Ramos (cell line): Measurements from ENCODE around the gene CTRL.
"Not testable (repeated sequence)": the region's sequence is repeated elsewhere in the genome, so short reads cannot be mapped to it uniquely, and the experiment has no call there.

ENCODE experiments used
- in situ Hi-C: fragments of 300-500 bp; cut with MboI; formaldehyde crosslinking; loops from one replicate; pipeline ENCODE4 v1.14.3; 2022; ENCODE audit warnings: low sequenced_read_pairs; ENCODE audit not compliant: unreplicated experiment

Gene CTRL

GRCh38 chr16:67931712-67932461 lies at the start of gene CTRL:
Gene CTRL (minus strand): TSS chr16:67931862. CDS start chr16:67931852, 10 bp downstream.
- in situ Hi-C loops, result no loop called here

GRCh38 chr16:67979955-67980678 lies 48.5 kb upstream of the CTRL start, which contains the start of gene DPEP3:
Gene DPEP3 (minus strand): TSS chr16:67980499. CDS start chr16:67980380, 119 bp downstream.
- in situ Hi-C loops, result no loop called here

DNA sequence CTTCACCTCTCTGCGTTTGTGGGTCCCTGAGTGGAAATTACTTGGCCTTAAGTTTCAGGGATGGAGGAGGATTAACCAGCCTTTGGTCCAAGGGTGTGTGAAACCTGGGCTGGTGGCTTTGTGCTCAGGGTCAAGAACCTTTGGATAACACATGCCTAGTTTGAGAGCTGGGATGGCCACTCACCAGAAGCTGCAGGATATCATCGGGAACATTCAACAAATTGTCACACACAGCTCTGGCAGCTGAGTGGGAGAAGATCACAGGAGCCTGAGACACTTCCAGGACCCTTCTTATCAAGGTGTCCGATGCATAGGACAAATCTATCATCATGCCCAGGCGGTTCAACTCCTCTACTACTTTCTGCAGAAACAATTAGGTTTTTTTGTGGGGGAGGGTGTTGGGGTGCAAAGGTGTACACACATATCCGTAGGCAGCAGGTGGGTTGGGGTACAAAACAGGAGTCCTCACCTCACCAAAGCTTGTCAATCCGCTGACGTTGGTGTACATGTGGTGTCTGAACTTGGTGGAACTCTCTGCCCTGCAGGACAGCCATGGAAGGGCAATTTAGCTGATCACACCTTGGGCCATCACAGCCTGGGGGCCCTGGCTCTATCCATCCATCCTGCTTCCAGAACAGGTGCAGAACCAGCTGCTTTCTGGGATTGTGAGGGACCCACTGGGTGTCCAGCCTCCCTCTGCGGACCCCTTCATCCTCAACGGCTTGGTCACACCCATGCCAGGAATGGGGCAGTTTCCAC lies 46.0 kb upstream of the CTRL start:
- in situ Hi-C loops, result no loop called here

DNA sequence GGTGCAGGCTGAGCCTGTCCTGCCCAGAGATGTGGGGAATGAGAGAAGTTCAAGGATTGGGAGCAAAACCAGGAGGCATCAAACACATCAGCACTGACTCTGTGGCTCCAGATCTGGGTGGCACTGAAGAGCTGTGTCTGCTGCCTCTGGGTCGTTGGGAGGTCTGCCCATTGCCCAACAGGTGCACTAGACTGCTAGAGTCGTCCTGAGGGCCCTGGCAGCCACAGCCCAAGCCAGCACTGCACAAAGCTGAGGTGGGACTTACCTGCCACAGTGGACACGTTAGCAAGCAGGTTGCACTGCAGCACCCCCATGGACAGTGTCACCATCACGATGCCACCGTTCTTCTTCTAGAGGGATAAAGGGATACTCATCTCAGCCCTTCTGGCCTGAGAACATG lies 45.3 kb upstream of the CTRL start:
- in situ Hi-C loops, result no loop called here

DNA sequence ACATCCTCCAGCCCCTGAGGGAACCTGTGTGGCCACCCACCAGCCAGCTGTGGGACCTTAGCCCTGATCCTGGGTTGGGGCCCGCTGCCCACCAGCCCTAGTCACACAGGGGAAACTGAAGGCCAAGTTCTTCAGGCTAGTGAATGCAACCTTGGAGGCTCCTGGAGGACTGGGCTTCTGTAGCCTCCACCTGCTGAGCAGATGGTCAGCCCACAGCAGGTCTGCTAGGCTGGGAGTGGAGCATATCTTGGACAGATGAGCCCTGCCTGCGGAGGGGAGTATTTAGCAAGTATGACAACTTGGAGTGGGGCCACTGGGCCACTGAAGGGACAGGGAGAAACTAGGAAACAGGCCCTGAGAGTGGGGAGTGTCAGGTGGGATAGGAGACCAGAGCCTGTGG lies 44.5 kb upstream of the CTRL start:
- in situ Hi-C loops, result no loop called here

GRCh38 chr16:67975321-67976105 lies 43.9 kb upstream of the CTRL start:
- in situ Hi-C loops, result no loop called here

GRCh38 chr16:67972285-67972684 lies 40.6 kb upstream of the CTRL start:
- in situ Hi-C loops, result not testable (repeated sequence)

DNA sequence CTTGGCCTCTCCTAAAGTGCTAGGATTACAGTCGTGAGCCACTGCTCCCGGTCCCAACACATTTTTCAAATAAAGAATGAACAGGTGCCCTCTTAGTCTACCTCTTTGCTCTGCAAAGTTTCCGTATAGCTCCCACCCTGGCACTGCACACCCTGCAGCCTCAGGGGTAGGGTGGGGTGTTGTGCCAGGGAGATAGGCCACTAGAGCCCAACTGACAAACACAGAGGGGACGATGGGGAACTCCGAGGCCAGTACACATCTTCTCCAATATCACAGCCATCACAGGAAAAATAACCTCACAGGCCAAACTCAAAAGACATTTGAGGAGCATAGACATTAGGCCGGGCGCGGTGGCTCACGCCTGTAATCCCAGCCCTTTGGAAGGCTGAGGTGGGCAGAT lies 39.4 kb upstream of the CTRL start:
- in situ Hi-C loops, result no loop called here

DNA sequence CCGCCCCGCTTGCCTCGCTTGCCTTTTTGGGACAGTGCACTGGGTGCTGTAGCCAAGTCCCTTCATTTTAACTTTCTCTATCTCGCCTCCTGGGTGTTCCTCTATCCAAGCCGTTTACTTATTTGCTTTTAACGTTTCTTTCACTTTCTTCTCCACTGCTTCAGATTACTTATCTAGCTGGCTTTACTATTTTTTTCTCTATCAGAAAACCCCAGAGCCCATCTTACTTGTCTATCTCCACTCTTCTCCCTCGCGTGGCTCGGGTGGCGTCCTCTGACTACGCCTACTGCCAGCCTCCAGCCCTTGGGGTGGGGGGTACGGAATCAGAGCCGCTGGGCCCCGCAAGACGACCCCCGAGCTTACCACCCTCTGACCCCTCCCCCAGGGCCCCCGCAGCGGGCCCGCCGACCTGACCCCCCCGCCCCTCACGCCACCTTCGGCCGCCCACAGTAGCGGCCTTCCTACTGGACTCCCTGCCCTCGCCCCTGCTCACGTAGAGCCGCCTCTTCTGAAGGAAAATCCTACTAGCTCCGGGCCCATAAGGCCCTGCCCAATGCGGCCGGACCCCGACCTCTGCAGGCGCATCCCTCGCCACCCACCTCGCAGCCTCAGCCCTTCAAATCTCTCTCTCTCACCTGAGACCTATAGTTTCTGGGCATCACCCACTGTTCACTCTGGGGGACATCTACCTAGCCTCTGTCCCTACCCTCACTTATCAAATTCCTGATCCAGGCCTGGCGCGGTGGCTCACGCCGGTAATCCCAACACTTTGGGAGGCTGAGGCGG lies 37.8 kb upstream of the CTRL start:
- in situ Hi-C loops, result no loop called here

- in situ Hi-C loops, result no loop called here
These were observed 37.0 kb upstream of the CTRL start, which contains the start of gene SLC12A4 for GRCh38 chr16:67968400-67969253. Gene SLC12A4 (minus strand): TSS chr16:67968637. CDS start chr16:67968553, 84 bp downstream.

DNA sequence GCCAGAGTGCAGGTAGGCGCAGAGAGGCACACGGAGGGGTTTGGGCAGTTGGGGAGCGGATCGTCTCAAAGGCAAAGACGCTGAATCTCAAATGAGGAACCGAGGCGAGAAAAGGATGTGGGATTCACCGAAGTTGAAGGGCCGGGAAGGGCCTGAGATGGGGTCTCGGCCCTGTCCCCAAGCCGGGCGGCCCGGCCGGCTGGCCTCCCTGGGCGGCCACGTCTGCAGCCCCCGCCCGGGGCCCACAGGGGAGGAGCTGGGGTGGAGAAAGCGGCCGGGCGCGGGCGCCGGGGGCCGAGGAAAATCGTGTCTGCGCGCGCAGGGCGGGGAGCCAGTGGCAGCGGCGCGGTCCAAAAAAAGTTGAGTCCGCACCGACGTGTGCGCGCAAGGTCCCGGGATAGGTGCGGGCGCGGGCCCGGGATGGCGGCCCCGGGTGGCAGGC lies 36.3 kb upstream of the CTRL start:
- in situ Hi-C loops, result no loop called here

DNA sequence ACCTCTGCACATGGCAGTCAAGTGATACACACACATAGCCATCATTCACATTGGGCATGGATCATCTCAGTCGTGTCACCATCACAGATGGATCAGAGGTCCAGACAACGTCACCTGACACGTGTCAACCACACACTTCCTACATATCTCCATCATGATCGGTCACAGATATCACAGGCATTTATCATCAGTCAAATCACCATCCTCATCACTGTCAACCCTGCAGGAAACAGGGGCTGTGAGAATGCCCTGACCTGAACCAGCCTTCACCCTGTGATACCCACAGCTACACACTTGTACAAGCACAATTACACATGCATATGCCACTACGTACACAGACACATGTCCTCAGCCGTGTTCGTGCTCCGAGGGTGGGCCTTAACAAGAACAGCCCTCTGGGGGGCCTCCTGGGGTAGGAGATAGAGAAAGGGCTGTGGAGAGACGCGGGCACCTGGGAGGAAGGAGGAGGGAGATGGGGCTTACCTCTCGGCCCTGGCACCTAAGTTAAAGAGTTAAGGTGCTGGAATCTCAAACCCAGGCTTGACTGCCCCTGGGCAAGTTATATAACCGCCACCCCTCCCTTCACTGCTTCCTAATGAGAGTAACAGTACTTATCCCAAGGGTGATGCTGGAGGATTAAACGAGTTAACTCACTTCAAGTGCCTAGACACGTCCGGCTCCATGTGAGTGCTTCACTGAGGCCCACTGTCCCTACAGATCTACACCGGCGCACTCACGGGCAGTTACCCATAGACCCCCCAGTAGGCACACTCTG lies 35.7 kb upstream of the CTRL start:
- in situ Hi-C loops, result no loop called here

DNA sequence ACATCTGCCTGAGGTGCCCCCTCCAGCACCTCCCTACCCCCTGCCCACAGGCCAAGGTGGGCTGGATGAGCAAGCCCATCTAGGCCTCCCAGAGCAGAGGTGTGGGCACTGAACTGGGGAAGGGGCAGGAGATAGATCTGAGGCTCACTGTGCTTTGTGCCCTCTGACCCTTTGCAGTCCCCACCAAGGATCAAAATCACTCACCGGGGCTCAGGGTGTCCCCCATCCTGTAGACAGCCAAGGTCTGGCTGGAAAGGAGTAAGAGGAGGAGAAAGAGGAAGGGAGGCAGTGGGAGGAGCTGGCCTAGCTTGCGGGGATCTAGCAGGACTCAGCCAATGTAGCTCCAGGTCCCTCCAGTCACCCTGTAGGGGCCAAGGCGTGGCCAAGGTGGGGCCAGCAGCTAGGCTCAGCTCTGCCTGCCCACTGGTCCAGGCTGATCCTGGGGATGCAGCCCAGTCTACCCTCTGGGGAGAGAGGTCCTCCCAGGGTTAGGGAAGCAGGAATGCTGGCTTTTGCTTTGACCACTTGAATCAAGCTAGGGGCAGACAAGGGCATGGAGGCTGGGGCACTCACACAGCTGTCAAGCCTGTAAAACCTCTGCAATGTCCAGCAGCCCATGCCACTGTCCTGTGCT lies 35.0 kb upstream of the CTRL start:
- in situ Hi-C loops, result no loop called here

DNA sequence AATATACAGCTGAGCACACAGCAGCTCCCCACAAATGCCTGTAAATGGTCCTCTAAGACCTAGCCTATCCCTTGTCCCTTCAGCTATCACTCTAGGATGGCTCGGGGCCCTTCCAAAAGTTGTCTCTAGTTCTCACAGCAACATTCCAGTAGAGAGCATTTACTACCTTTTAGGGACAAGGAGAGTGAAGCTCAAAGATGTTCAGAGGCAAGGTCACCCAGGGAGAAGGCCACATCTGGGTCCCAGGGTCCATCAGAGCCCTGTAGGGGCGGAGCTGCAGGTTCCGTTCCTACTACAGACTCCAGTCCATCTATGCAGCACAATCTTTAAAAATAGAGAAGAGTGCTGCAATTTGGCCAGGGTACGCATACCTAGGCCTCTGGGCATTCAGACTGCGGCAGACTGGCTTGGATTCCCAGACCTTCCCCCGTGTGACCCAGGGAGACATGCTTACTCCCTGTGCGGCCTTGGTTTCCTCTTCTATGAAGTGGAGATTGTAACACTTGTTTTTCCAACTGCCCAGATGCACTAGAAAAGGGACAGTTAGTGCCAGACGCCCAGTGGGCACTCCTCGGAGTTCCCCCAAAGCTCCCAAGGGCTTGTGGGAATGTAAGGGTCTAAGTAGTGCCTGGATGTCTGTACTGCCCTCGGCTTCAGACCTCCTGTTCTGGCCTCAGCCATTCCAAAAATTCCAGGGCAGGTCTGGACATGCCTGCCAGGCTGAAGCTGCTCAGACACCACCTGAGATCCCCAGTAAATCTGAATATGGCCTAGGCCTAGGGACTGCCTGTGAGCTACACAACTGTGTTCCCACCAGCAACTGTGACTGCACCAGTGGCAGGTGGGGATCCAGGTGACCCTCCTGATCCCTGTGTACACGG lies 34.2 kb upstream of the CTRL start:
- in situ Hi-C loops, result no loop called here

- in situ Hi-C loops, result no loop called here
These were observed 32.9 kb upstream of the CTRL start for GRCh38 chr16:67964477-67965131.
